Prostate gland (tissue), 2 donors: ENCODE results near the gene GJB5. TPM values are rescaled to one million over a fixed set of nuclear protein-coding genes. Genes with fewer than 3 reads are reported as not detected.

ENCODE experiments used
- DNase-seq: peaks from one replicate; pipeline ENCODE4 v3.0.0-alpha.2; 2019; ENCODE audit warnings: low spot score
- H3K27ac ChIP-seq, 2 donors: fragments of 200-600 bp; sonication (generic); 2 replicates each; pipeline ENCODE4 v1.5.1; 2017 to 2019
- H3K27me3 ChIP-seq: fragments of 200-600 bp; sonication (generic); replicated peaks from 2 replicates; pipeline ENCODE4 v1.5.1; 2019; ENCODE audit not compliant: insufficient read depth
- H3K36me3 ChIP-seq, 2 donors: fragments of 200-600 bp; sonication (generic); 1 replicate in 1 of 2; 2 replicates in 1 of 2; pipeline versions ENCODE4 v1.5.1 to v1.8.1; 2017 to 2019
- H3K4me1 ChIP-seq: fragments of 200-600 bp; sonication (generic); replicated peaks from 2 replicates; pipeline ENCODE4 v1.5.1; 2019
- H3K4me3 ChIP-seq, 2 donors: fragments of 200-600 bp; sonication (generic); 2 replicates each; pipeline ENCODE4 v1.5.1; 2017 to 2019
- H3K9me3 ChIP-seq: fragments of 200-600 bp; sonication (generic); 2 replicates; pipeline ENCODE4 v1.5.1; 2017
- CTCF ChIP-seq, 4 experiments: fragments of 200-600 bp in 2 of 4; fragments of 450-650 bp in 2 of 4; sonication (generic) in 2 of 4; IDR thresholded peaks; 1 replicate in 3 of 4; 2 replicates in 1 of 4; pipeline ENCODE4 v1.5.1; 2016 to 2019; ENCODE audit warnings: antibody characterized with exemption in 4 of 4, mild to moderate bottlenecking in 2 of 4, moderate library complexity in 2 of 4
- POLR2A ChIP-seq: fragments of 450-650 bp; IDR thresholded peaks from one replicate; pipeline ENCODE4 v1.6.1; 2016; ENCODE audit warnings: antibody characterized with exemption, mild to moderate bottlenecking
- POLR2AphosphoS5 ChIP-seq: sonication (generic); formaldehyde crosslinking; IDR thresholded peaks from one replicate; pipeline ENCODE4 v1.6.1; 2017; ENCODE audit warnings: antibody characterized with exemption
- WGBS: methylation state at CpG from one replicate; pipeline ENCODE4 v1.1.5; 2018; 5-methylcytosine and 5-hydroxymethylcytosine counted together
- intact Hi-C: fragments of 100-400 bp; cut with DNase I; formaldehyde crosslinking; loops from one replicate; pipeline ENCODE4 v1.14.2; 2022
- total RNA-seq, 2 donors: library from RNA; depleted of rRNA; stranded (reverse); fragments of >200 nt; gene quantifications; one replicate each; pipeline ENCODE4 v1.1.0, GENCODE V29; 2016

Gene GJB5
- total RNA-seq, 2 donors from 2014 or later = 6.5 to 6.9 TPM

DNA sequence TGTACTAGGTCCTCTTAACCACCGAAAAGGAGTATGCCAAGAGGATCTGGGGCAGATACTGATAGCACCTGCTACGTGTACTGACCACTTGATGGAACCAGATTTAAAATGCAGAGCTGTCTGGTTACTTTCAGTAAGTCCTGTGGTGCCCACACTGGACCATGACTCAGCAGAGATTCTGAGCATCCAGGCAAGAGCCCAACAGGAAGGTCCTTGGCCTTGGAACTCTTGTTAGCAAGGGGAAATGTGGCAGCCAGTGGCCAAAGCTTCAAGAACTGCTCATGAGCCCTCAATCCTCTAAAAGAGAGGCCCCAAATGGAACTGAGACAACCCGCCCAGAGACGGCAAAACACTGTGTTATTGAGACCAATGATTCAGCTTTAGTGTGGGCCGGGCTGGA is 4.2 kb upstream of the GJB5 start:
- Histone ChIP-seq H3K4me1 (no peaks in the 10 kb centered on the region), H3K27me3 (no peaks in the 10 kb centered on the region), H3K4me3 (no peak overlapping the region), H3K9me3 (no peaks in the 10 kb centered on the region), H3K36me3 (no peaks in the 10 kb centered on the region), H3K27ac (no peak overlapping the region)
- TF ChIP-seq POLR2A (no peak), POLR2AphosphoS5 (no peak), CTCF (IDR thresholded peaks at IDR 0.05) (no peak)
- 95% methylated on average over 5 of the region's 5 CpGs for WGBS
- intact Hi-C loops = no loop called here
- DNase-seq = no peak

DNA sequence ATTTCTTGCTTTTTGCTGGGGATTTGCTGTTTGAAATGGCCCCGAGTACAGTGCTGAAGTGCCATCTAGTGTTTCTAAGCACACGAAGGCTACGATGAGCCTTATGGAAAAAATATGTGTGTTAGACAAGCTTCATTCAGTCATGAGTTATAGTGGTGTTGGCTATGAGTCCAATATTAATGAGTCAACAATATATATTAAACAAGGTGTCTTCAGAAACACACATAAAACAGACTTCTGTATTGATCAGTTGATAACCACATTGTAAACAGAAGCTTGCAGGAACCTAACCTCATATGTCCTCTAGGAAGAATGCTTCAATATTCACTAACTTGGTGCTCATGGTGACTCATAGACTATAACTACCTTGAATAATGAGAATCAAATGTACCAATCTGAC is 1.7 kb upstream of the GJB5 start:
- WGBS = 64% methylated on average over 3 of the region's 3 CpGs
- H3K4me3 ChIP-seq = no peak overlapping the region
- H3K27ac ChIP-seq = no peak overlapping the region
- no peaks in the 10 kb centered on the region for H3K36me3 ChIP-seq
- intact Hi-C loops = no loop called here
- H3K27me3 ChIP-seq = no peaks in the 10 kb centered on the region
- no peak for DNase-seq
- H3K4me1 ChIP-seq = no peaks in the 10 kb centered on the region
- TF ChIP-seq CTCF (IDR thresholded peaks at IDR 0.05) (no peak), POLR2AphosphoS5 (no peak), POLR2A (no peak)
- H3K9me3 ChIP-seq = no peaks in the 10 kb centered on the region

GRCh38 chr1:34755961-34756360 is 1.1 kb downstream of the GJB5 start:
- H3K9me3 ChIP-seq = no peaks in the 10 kb centered on the region
- 65% methylated on average over 6 of the region's 6 CpGs for WGBS
- no peaks in the 10 kb centered on the region for H3K36me3 ChIP-seq
- H3K27ac ChIP-seq = peak overlapping the region; percentile 54 to 73
- H3K4me3 ChIP-seq = no peak overlapping the region
- DNase-seq = no peak
- intact Hi-C loops = no loop called here
- TF ChIP-seq POLR2AphosphoS5 (no peak), CTCF (IDR thresholded peaks at IDR 0.05) (no peak), POLR2A (no peak)
- H3K4me1 ChIP-seq = no peaks in the 10 kb centered on the region
- H3K27me3 ChIP-seq = no peaks in the 10 kb centered on the region

DNA sequence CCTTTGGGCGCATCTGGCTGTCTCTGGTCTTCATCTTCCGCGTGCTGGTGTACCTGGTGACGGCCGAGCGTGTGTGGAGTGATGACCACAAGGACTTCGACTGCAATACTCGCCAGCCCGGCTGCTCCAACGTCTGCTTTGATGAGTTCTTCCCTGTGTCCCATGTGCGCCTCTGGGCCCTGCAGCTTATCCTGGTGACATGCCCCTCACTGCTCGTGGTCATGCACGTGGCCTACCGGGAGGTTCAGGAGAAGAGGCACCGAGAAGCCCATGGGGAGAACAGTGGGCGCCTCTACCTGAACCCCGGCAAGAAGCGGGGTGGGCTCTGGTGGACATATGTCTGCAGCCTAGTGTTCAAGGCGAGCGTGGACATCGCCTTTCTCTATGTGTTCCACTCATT is 2.5 kb downstream of the GJB5 start:
- TF ChIP-seq POLR2A = no peak
- no peak for TF ChIP-seq POLR2AphosphoS5
- TF ChIP-seq CTCF (IDR thresholded peaks at IDR 0.05) = no peak
- Histone ChIP-seq H3K9me3 (no peaks in the 10 kb centered on the region), H3K27me3 (no peaks in the 10 kb centered on the region), H3K4me1 (no peaks in the 10 kb centered on the region), H3K36me3 (no peaks in the 10 kb centered on the region), H3K27ac (no peak overlapping the region), H3K4me3 (no peak overlapping the region)
- intact Hi-C loops = no loop called here
- WGBS = 98% methylated on average over 21 of the region's 21 CpGs
- no peak for DNase-seq

DNA sequence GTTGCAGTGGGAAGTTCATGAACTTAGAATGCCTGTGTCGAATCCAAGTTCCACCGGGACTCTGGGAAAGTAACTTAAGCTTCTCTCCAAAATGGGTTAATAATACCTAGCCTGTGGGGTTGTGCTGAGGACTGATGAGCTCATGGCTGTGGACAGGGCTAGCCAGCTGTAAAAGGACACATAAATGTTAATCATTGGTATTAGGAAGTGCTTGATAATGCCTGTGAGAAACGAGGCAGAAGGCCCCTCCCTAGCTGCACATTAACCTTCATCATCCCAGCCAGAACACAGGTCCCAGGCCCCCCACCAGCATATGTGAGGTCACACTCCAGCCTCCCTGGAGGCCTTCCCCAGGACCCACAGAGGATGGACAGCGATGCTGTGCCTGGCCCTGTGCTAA is 3.9 kb downstream of the GJB5 start:
- Histone ChIP-seq H3K36me3 (no peaks in the 10 kb centered on the region), H3K9me3 (no peaks in the 10 kb centered on the region), H3K27ac (no peak overlapping the region), H3K4me3 (no peak overlapping the region), H3K27me3 (no peaks in the 10 kb centered on the region), H3K4me1 (no peaks in the 10 kb centered on the region)
- DNase-seq = no peak
- intact Hi-C loops = no loop called here
- WGBS = 49% methylated on average over 4 of the region's 4 CpGs
- TF ChIP-seq CTCF (IDR thresholded peaks at IDR 0.05) (no peak), POLR2A (no peak), POLR2AphosphoS5 (no peak)
